GM12874 (cell line): Measurements from ENCODE around the gene ZNF182.
"Not testable (repeated sequence)": the region's sequence is repeated elsewhere in the genome, so short reads cannot be mapped to it uniquely, and the experiment has no call there.

Experiments
- CTCF ChIP-seq: IDR thresholded peaks from 2 replicates; pipeline ENCODE4 v1.5.1; 2011; ENCODE audit warnings: low read depth, mild to moderate bottlenecking, control low read depth, low read length, moderate library complexity; ENCODE audit not compliant: insufficient read depth

ZNF182 gene

GRCh38 chrX:48025561-48025960, 21.8 kb upstream of the ZNF182 start:
- peak; percentile 33; the same call in 1 of the 2 replicates for TF ChIP-seq CTCF

- TF ChIP-seq CTCF, result no peak
These were observed 18.9 kb upstream of the ZNF182 start for GRCh38 chrX:48022738-48023137.

- no peak for TF ChIP-seq CTCF
These were observed 18.3 kb upstream of the ZNF182 start for GRCh38 chrX:48022100-48022499.

GRCh38 chrX:48021026-48021900, 17.5 kb upstream of the ZNF182 start:
- TF ChIP-seq CTCF, result no peak

- TF ChIP-seq CTCF, result not testable (repeated sequence)
These were observed 2.9 kb upstream of the ZNF182 start, which contains the start of gene SPACA5 for GRCh38 chrX:48006688-48007087. Gene SPACA5, plus strand, starts transcription at chrX:48006988. Its CDS starts 815 bp downstream, at chrX:48007803.

- TF ChIP-seq CTCF, result no peak
These were observed 427 bp downstream of the ZNF182 start for GRCh38 chrX:48003367-48003757.

GRCh38 chrX:48002929-48003328, 860 bp downstream of the ZNF182 start:
- TF ChIP-seq CTCF, result no peak
